ENCODE results near the gene CTNNBIP1.

DNA sequence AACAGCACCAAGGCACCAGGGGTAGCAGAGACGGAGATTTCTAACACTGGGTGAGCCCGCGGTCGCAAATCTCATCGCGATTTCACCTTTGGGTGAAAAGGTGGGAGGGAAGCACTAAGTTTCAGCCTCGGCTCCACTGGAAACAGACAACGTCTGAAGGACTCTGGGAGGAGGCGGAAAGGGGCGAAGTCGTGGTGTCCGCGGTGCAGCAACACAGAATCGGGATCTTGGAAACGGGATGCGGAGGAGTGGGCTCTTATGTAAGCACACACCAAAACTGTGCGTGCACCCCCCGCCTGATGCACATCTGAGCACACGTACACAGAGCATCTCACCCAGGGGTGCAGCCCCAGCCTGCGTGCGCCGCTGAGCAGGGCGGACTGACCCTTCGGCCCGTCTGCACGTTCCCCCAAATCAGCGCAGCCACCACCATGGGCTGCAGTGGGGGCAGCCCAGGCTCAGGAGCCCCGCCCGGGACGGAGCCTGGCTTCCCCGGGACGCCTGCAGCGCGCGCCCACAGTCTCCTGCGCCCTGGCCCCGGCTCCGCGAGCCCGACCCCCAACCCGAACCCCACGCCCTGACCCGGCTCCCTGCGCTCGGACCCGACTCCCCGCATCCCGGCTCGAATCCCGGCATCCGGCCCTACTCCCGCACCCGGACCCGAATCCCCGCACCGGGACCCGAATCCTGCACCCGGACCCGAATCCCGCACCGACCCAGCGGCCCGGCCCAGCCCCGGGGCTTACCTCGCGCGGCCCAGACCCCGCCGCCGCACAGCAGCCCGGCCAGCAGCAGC, 87.0 kb downstream of the CTNNBIP1 start:
- no peak for TF ChIP-seq CTCF (optimal IDR thresholded peaks at IDR 0.05 in 1 of 3, IDR thresholded peaks at IDR 0.05 in 1 of 3, conservative IDR thresholded peaks at IDR 0.05 in 1 of 3; ENCODE audit: extremely low read depth in 1 of 3, insufficient read depth in 2 of 3, low read length in 3 of 3)
- no peak for TF ChIP-seq EZH2 (IDR thresholded peaks at IDR 0.05; ENCODE audit: low read length)

Measured in keratinocyte (primary cell).